Activated CD8-positive, alpha-beta memory T cell treated with anti-CD3 and anti-CD28 coated beads, Interleukin-2, amount 10 ng/mL, durations not matched to agents 7 days and 5 days (primary cell): ENCODE data around the gene CCDC127. TPM values are rescaled to one million over a fixed set of nuclear protein-coding genes. Genes with fewer than 3 reads are reported as not detected.
"Not testable (repeated sequence)": the region's sequence is repeated elsewhere in the genome, so short reads cannot be mapped to it uniquely, and the experiment has no call there.

ENCODE experiments used
- ATAC-seq: fragments of 150-1000 bp; cut with Tn5 transposase; one replicate; pipeline ENCODE4 v1.10.0; 2021; ENCODE audit warnings: moderate library complexity
- CTCF ChIA-PET: fragments of 350-600 bp; sonication (Branson Sonifier 250); formaldehyde crosslinking; loops from one replicate; lab custom pipeline; 2021; ENCODE audit warnings: antibody characterized with exemption; lab: Charles Lee
- DNase-seq: peaks from one replicate; pipeline ENCODE4 v3.0.0-alpha.2; 2020
- H3K27ac Mint-ChIP-seq: one replicate; pipeline ENCODE4 v1.8.0; 2021; ENCODE audit warnings: mild to moderate bottlenecking, mixed read lengths
- H3K27me3 Mint-ChIP-seq: one replicate; pipeline ENCODE4 v1.8.0; 2021; ENCODE audit warnings: mixed read lengths
- H3K36me3 Mint-ChIP-seq: one replicate; pipeline ENCODE4 v1.8.0; 2021; ENCODE audit warnings: mild to moderate bottlenecking, mixed read lengths
- H3K4me1 Mint-ChIP-seq: one replicate; pipeline ENCODE4 v1.8.0; 2021; ENCODE audit warnings: mixed read lengths
- H3K4me3 Mint-ChIP-seq: one replicate; pipeline ENCODE4 v1.8.0; 2021; ENCODE audit warnings: mild to moderate bottlenecking, moderate library complexity, mixed read lengths
- H3K9me3 Mint-ChIP-seq: one replicate; pipeline ENCODE4 v1.8.0; 2022; ENCODE audit warnings: low read depth, mixed read lengths
- total RNA-seq, 2 experiments: library from RNA; stranded (reverse); gene quantifications; one replicate each; pipeline ENCODE4 v1.2.3, GENCODE V29; 2021

The CCDC127 gene
- total RNA-seq, 2 experiments from 2014 or later, result 4.8 to 6.2 TPM

GRCh38 chr5:206406-206805, 11.5 kb downstream of the CCDC127 start:
- H3K4me1 Mint-ChIP-seq, result peaks cover 9% of the 10 kb centered on the region

DNA sequence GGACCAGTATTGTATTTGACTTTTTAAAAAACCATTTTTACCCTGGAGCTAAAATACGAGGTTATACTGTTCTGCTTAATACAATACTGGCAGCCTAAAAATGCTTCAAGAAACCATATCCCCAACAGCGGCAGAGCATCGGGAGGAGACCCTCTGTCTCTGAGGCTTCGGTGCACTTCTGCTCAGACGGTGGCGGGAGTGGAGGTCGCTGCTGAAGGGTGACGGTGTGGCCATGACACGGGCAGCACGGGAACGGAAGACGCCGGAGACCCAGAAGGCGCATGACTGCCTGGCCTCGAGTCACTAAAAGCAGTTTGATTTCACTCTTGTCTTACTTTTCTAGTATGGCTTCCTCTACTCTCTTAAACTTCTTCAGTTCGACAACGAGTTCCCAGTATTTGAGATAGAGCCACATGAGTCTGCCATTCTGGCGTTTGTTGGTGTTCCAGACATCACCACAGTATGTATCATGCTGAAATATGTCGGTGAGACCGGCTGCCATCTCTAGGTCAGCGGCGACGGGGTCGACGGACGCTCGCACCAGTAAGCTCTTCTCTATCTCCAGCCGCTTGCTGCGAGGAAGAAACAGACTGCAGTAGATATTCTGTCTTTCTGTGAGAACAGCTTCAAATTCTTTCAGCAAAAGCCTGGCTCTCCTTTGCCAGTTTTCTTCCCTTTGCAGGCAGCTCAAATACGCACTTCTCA, 12.8 kb downstream of the CCDC127 start:
- H3K36me3 Mint-ChIP-seq, result peaks cover 8% of the 10 kb centered on the region
- ATAC-seq, result no peak
- CTCF ChIA-PET, result no interaction called here
- H3K9me3 Mint-ChIP-seq, result no peaks in the 10 kb centered on the region
- no peak for DNase-seq
- H3K4me1 Mint-ChIP-seq, result peaks cover 5% of the 10 kb centered on the region
- H3K27me3 Mint-ChIP-seq, result no peaks in the 10 kb centered on the region
- H3K27ac Mint-ChIP-seq, result no peak overlapping the region
- no peak overlapping the region for H3K4me3 Mint-ChIP-seq

More at GRCh38 chr5:206406-206805, 11.5 kb downstream of the CCDC127 start:
- no peak for DNase-seq
- Mint-ChIP-seq H3K27me3 (no peaks in the 10 kb centered on the region), H3K9me3 (no peaks in the 10 kb centered on the region), H3K36me3 (peaks cover 8% of the 10 kb centered on the region), H3K27ac (no peak overlapping the region), H3K4me3 (no peak overlapping the region)
- no peak for ATAC-seq
- CTCF ChIA-PET, result no interaction called here

DNA sequence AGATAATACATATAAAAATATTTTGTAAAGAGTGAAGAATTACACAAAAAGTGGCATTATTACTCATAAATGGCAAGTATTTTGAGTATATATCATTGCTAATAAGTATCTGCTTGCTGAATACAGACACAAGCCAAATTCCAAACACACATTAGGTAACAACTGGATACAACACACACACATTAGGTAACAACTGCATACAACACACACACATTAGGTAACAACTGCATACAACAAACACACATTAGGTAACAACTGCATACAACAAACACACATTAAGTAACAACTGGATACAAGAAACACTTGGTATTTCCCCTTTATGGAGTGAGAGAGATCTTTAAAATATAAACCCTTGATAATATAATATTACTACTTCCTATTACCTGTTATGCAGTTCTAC, 13.5 kb downstream of the CCDC127 start:
- no peak overlapping the region for H3K27ac Mint-ChIP-seq
- CTCF ChIA-PET, result no interaction called here
- H3K36me3 Mint-ChIP-seq, result peaks cover 8% of the 10 kb centered on the region

GRCh38 chr5:204001-204400, 14.0 kb downstream of the CCDC127 start:
- H3K27me3 Mint-ChIP-seq, result no peaks in the 10 kb centered on the region
- H3K4me1 Mint-ChIP-seq, result no peaks in the 10 kb centered on the region
- CTCF ChIA-PET, result interaction anchor here (1.0 kb wide), 1 partner anchor 16 kb away, joined by 3 read pairs; no protein-coding TSS in a partner anchor
- H3K9me3 Mint-ChIP-seq, result no peaks in the 10 kb centered on the region
- ATAC-seq (no peak), DNase-seq (no peak)
- H3K4me3 Mint-ChIP-seq, result no peak overlapping the region
- H3K36me3 Mint-ChIP-seq, result peaks cover 8% of the 10 kb centered on the region
- no peak overlapping the region for H3K27ac Mint-ChIP-seq

More for the DNA sequence above, 13.5 kb downstream of the CCDC127 start:
- Mint-ChIP-seq H3K4me3 (no peak overlapping the region), H3K27me3 (no peaks in the 10 kb centered on the region), H3K4me1 (no peaks in the 10 kb centered on the region), H3K9me3 (no peaks in the 10 kb centered on the region)
- DNase-seq (no peak), ATAC-seq (no peak)

DNA sequence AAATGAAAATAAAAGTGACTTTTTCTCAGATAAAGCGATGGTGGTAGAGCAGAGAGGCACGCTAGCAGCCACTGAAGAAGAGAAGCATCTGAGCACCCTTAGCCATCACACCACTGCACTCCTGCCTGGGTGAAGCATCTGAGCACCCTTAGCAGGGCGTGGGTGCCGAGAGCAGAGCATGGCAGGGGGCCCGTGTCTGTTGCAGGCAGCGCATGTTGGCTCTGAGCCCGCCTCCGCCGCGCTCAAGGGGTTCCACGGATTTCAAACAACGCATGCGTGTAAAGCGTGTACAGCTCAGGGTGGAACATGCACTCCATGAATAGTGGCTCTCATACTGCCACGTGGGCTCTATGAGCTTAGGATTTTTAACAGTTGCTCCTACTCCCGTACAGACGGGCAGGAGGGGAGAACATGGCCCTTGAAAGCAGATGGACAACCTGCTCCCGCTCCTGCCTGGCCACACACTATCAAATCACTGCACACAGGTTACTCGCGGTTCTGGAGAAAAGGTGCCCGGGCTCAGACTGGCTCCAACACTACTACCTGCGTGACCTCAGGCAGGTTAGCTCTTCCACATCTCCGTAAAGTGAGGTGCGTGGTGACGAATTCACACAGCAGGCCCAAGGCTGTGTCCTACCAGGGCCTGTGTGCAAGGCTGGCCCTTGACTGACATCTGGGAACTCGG, 14.6 kb downstream of the CCDC127 start:
- ATAC-seq (no peak), DNase-seq (no peak)
- peaks cover 8% of the 10 kb centered on the region for H3K36me3 Mint-ChIP-seq
- no peaks in the 10 kb centered on the region for H3K27me3 Mint-ChIP-seq
- H3K27ac Mint-ChIP-seq, result no peak overlapping the region
- H3K4me1 Mint-ChIP-seq, result no peaks in the 10 kb centered on the region
- no peaks in the 10 kb centered on the region for H3K9me3 Mint-ChIP-seq
- CTCF ChIA-PET, result interaction anchor here (1.0 kb wide), 1 partner anchor 15 kb away, joined by 3 read pairs; no protein-coding TSS in a partner anchor
- H3K4me3 Mint-ChIP-seq, result no peak overlapping the region

DNA sequence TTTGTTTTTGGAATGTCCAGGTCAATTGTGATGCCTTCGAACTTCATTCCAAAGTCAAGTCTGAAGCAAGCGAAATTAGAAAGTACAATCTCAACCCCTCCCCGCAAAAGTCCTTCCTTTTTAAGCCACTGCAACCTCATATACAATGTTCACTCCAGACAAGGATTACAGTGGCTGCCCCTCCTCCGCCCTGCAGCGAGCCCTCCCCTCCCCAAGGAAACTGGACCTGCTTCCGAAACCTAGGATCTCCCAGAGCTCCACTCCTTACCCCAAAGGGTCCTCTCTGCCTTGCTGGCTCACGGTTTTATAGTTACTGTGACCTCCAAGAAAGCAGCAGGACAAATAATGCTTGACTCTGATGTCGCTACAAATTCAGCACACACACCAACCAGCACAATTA, 16.3 kb downstream of the CCDC127 start:
- DNase-seq (no peak), ATAC-seq (no peak)
- H3K4me1 Mint-ChIP-seq, result no peaks in the 10 kb centered on the region
- H3K9me3 Mint-ChIP-seq, result no peaks in the 10 kb centered on the region
- no peak overlapping the region for H3K27ac Mint-ChIP-seq
- H3K4me3 Mint-ChIP-seq, result no peak overlapping the region
- peaks cover 8% of the 10 kb centered on the region for H3K36me3 Mint-ChIP-seq
- CTCF ChIA-PET, result interaction anchor here (2.3 kb wide), 1 partner anchor 13 kb away, joined by 8 read pairs; no protein-coding TSS in a partner anchor
- H3K27me3 Mint-ChIP-seq, result no peaks in the 10 kb centered on the region

DNA sequence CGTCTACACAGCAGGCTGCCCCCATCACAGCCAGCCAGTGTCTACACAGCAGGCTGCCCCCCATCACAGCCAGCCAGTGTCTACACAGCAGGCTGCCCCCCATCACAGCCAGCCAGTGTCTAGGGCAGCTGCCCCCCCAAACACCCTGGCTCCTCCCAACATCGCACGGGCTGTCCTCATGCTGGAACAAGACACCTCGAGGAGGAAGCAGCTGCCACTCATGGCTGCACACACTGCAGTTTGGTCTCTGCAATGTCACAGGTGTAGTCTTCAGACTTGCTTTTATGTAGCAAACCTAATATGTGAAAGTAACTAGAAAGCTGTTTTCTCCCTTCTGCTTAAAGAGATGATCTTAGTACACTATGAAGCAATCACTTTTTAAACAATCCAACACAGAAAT, 17.0 kb downstream of the CCDC127 start:
- DNase-seq, result no peak
- Mint-ChIP-seq H3K4me3 (no peak overlapping the region), H3K36me3 (peaks cover 8% of the 10 kb centered on the region), H3K27ac (no peak overlapping the region), H3K27me3 (no peaks in the 10 kb centered on the region), H3K9me3 (no peaks in the 10 kb centered on the region), H3K4me1 (no peaks in the 10 kb centered on the region)
- ATAC-seq, result no peak
- CTCF ChIA-PET, result interaction anchor here (2.3 kb wide), 1 partner anchor 12 kb away, joined by 8 read pairs; no protein-coding TSS in a partner anchor

- Mint-ChIP-seq H3K4me1 (no peaks in the 10 kb centered on the region), H3K9me3 (no peaks in the 10 kb centered on the region), H3K27ac (no peak overlapping the region), H3K27me3 (no peaks in the 10 kb centered on the region), H3K36me3 (peaks cover 6% of the 10 kb centered on the region), H3K4me3 (no peak overlapping the region)
- ATAC-seq, result no peak
- CTCF ChIA-PET, result no interaction called here
- DNase-seq, result no peak
Observed at GRCh38 chr5:199950-200645, 17.9 kb downstream of the CCDC127 start.

GRCh38 chr5:199197-199949, 18.6 kb downstream of the CCDC127 start:
- CTCF ChIA-PET, result no interaction called here

GRCh38 chr5:198516-199196, 19.3 kb downstream of the CCDC127 start:
- ATAC-seq (no peak), DNase-seq (no peak)
- H3K27me3 Mint-ChIP-seq, result no peaks in the 10 kb centered on the region
- CTCF ChIA-PET, result interaction anchor here (1.1 kb wide), 1 partner anchor 10 kb away, joined by 4 read pairs; no protein-coding TSS in a partner anchor
- no peaks in the 10 kb centered on the region for H3K4me1 Mint-ChIP-seq
- H3K9me3 Mint-ChIP-seq, result no peaks in the 10 kb centered on the region
- no peak overlapping the region for H3K27ac Mint-ChIP-seq
- H3K36me3 Mint-ChIP-seq, result peaks cover under 1% of the 10 kb centered on the region
- no peak overlapping the region for H3K4me3 Mint-ChIP-seq

More at GRCh38 chr5:199197-199949, 18.6 kb downstream of the CCDC127 start:
- Mint-ChIP-seq H3K4me3 (no peak overlapping the region), H3K4me1 (no peaks in the 10 kb centered on the region), H3K9me3 (no peaks in the 10 kb centered on the region), H3K27me3 (no peaks in the 10 kb centered on the region), H3K36me3 (peaks cover 2% of the 10 kb centered on the region), H3K27ac (no peak overlapping the region)
- no peak for DNase-seq
- no peak for ATAC-seq

DNA sequence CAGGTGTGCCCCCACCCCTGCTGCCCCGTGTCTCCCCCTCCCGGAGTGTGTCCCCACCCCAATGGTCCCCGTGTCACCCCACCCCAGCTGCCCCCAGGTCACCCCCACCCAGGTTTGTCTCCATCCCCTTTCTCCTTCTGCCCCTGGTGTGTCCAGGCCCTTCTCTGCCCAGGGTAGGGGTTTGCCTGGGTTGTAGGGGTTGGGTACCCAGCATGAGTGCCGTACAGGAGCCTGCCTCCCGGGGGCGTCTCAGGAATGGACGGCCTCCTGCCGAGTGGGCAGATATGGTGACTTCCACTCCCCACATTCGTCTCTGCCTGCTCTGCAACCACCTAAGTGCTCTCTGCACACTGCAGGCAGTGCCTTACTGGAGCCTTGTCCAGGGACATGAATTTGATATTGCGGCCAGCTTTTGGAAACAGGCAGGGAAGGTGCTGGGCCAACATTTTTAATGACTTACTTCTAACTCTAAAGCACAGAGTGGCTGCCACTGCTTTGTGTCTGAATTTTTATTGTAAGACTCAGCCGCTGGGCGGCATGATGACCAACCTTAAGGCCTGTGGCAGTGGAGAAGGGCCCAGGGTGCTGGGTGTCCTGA, 20.0 kb downstream of the CCDC127 start:
- H3K4me3 Mint-ChIP-seq, result no peak overlapping the region
- H3K36me3 Mint-ChIP-seq, result no peaks in the 10 kb centered on the region
- H3K27ac Mint-ChIP-seq, result no peak overlapping the region
- no peak for DNase-seq
- no peak for ATAC-seq
- H3K4me1 Mint-ChIP-seq, result no peaks in the 10 kb centered on the region
- CTCF ChIA-PET, result interaction anchor here (1.1 kb wide), 1 partner anchor 9 kb away, joined by 4 read pairs; no protein-coding TSS in a partner anchor
- no peaks in the 10 kb centered on the region for H3K9me3 Mint-ChIP-seq
- no peaks in the 10 kb centered on the region for H3K27me3 Mint-ChIP-seq

GRCh38 chr5:197031-197430, 20.9 kb downstream of the CCDC127 start:
- DNase-seq, H3K27me3 Mint-ChIP-seq, H3K36me3 Mint-ChIP-seq, H3K4me1 Mint-ChIP-seq, H3K4me3 Mint-ChIP-seq, ATAC-seq, H3K27ac Mint-ChIP-seq, CTCF ChIA-PET, H3K9me3 Mint-ChIP-seq: not testable (repeated sequence)
